HG03139 (cell line): Measurements from ENCODE around the gene KCNQ1.

ENCODE experiments used
- ATAC-seq: cut with Tn5 transposase; IDR thresholded peaks from one replicate; pipeline ENCODE4 v1.9.1; 2021; ENCODE audit not compliant: unreplicated experiment

Gene KCNQ1

GRCh38 chr11:2424811-2425495, 19.9 kb upstream of the KCNQ1 start:
- ATAC-seq: no peak

- ATAC-seq: no peak
Observed at GRCh38 chr11:2425506-2425905, 19.3 kb upstream of the KCNQ1 start.

GRCh38 chr11:2426221-2426620, 18.6 kb upstream of the KCNQ1 start:
- no peak for ATAC-seq

GRCh38 chr11:2426826-2427521, 17.8 kb upstream of the KCNQ1 start:
- no peak for ATAC-seq

GRCh38 chr11:2427721-2428321, 17.0 kb upstream of the KCNQ1 start:
- ATAC-seq: no peak

GRCh38 chr11:2428322-2428795, 16.4 kb upstream of the KCNQ1 start:
- no peak for ATAC-seq

- no peak for ATAC-seq
Observed at GRCh38 chr11:2431395-2431794, 13.4 kb upstream of the KCNQ1 start.

GRCh38 chr11:2432171-2432621, 12.6 kb upstream of the KCNQ1 start:
- ATAC-seq: no peak

- ATAC-seq: no peak
Observed at GRCh38 chr11:2432628-2433071, 12.2 kb upstream of the KCNQ1 start.

GRCh38 chr11:2433106-2433925, 11.5 kb upstream of the KCNQ1 start:
- no peak for ATAC-seq

- no peak for ATAC-seq
Observed at GRCh38 chr11:2434008-2434407, 10.8 kb upstream of the KCNQ1 start.

GRCh38 chr11:2434506-2435255, 10.1 kb upstream of the KCNQ1 start:
- ATAC-seq: no peak

GRCh38 chr11:2435288-2436012, 9.4 kb upstream of the KCNQ1 start:
- no peak for ATAC-seq

- ATAC-seq: no peak
Observed at GRCh38 chr11:2436013-2436520, 8.7 kb upstream of the KCNQ1 start.

GRCh38 chr11:2436521-2437031, 8.2 kb upstream of the KCNQ1 start:
- ATAC-seq: no peak

GRCh38 chr11:2437516-2437915, 7.3 kb upstream of the KCNQ1 start:
- ATAC-seq: no peak

GRCh38 chr11:2439820-2440219, 5.0 kb upstream of the KCNQ1 start:
- ATAC-seq: no peak

- ATAC-seq: no peak
Observed at GRCh38 chr11:2440646-2441045, 4.2 kb upstream of the KCNQ1 start.

- no peak for ATAC-seq
Observed at GRCh38 chr11:2441171-2441570, 3.6 kb upstream of the KCNQ1 start.
